ENCODE results near the gene MRPL40. TPM values are rescaled to one million over a fixed set of nuclear protein-coding genes. Genes with fewer than 3 reads are reported as not detected.
A peak's percentile ranks its signal among the peaks of the same experiment; 100 is the strongest.

Gene MRPL40
- total RNA-seq, 1 donor from 2014 or later = 19.9 TPM

DNA sequence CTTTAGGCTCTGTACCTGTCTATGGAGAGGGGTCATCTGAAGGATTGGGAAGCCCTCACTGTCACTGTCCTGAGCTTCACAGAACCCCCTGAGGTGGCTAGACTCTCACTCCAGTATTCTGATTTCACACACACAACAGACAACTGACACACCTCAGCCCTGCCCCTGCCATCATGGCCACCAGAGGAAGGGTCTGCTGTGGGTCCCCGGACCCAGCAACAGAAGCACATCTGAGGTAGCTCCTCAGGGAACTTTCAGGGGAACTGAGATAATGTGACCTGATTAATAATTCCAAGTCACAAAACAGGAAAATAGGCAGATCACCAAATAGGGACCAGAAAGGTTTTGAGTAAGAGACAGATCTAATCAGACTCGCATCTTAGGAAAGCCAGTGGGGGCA lies 22.7 kb downstream of the MRPL40 start:
- TF ChIP-seq CTCF (IDR thresholded peaks at IDR 0.05; ENCODE audit: unreplicated experiment) = no peak
- no peak overlapping the region for H3K4me3 Mint-ChIP-seq (ENCODE audit: unreplicated experiment)
- no peaks in the 10 kb centered on the region for H3K9me3 Mint-ChIP-seq (ENCODE audit: unreplicated experiment)
- H3K4me1 Mint-ChIP-seq (ENCODE audit: unreplicated experiment) = no peaks in the 10 kb centered on the region
- DNase-seq (ENCODE audit: low spot score) = no peak
- H3K27ac Mint-ChIP-seq (ENCODE audit: unreplicated experiment) = no peak overlapping the region
- H3K36me3 Mint-ChIP-seq (ENCODE audit: low read depth, unreplicated experiment) = peaks cover 26% of the 10 kb centered on the region
- peaks cover 1% of the 10 kb centered on the region for H3K27me3 Mint-ChIP-seq (ENCODE audit: unreplicated experiment)

GRCh38 chr22:19455585-19456370 lies 23.4 kb downstream of the MRPL40 start:
- H3K4me1 Mint-ChIP-seq (ENCODE audit: unreplicated experiment) = no peaks in the 10 kb centered on the region

GRCh38 chr22:19456541-19456940 lies 24.2 kb downstream of the MRPL40 start:
- H3K27me3 Mint-ChIP-seq (ENCODE audit: unreplicated experiment) = peaks cover 1% of the 10 kb centered on the region
- no peaks in the 10 kb centered on the region for H3K9me3 Mint-ChIP-seq (ENCODE audit: unreplicated experiment)
- no peak for DNase-seq (ENCODE audit: low spot score)
- no peak overlapping the region for H3K27ac Mint-ChIP-seq (ENCODE audit: unreplicated experiment)
- no peak overlapping the region for H3K4me3 Mint-ChIP-seq (ENCODE audit: unreplicated experiment)
- no peak for TF ChIP-seq CTCF (IDR thresholded peaks at IDR 0.05; ENCODE audit: unreplicated experiment)
- H3K36me3 Mint-ChIP-seq (ENCODE audit: low read depth, unreplicated experiment) = peaks cover 28% of the 10 kb centered on the region
- no peaks in the 10 kb centered on the region for H3K4me1 Mint-ChIP-seq (ENCODE audit: unreplicated experiment)

More at GRCh38 chr22:19455585-19456370, 23.4 kb downstream of the MRPL40 start:
- Mint-ChIP-seq H3K27me3 (ENCODE audit: unreplicated experiment) (peaks cover 1% of the 10 kb centered on the region), H3K27ac (ENCODE audit: unreplicated experiment) (no peak overlapping the region), H3K9me3 (ENCODE audit: unreplicated experiment) (no peaks in the 10 kb centered on the region), H3K4me3 (ENCODE audit: unreplicated experiment) (peak overlapping the region; percentile 68), H3K36me3 (ENCODE audit: low read depth, unreplicated experiment) (peaks cover 28% of the 10 kb centered on the region)
- no peak for TF ChIP-seq CTCF (IDR thresholded peaks at IDR 0.05; ENCODE audit: unreplicated experiment)
- DNase-seq (ENCODE audit: low spot score) = no peak

- H3K4me1 Mint-ChIP-seq (ENCODE audit: unreplicated experiment) = no peaks in the 10 kb centered on the region
- DNase-seq (ENCODE audit: low spot score) = no peak
- H3K27ac Mint-ChIP-seq (ENCODE audit: unreplicated experiment) = no peak overlapping the region
- TF ChIP-seq CTCF (IDR thresholded peaks at IDR 0.05; ENCODE audit: unreplicated experiment) = no peak
- H3K9me3 Mint-ChIP-seq (ENCODE audit: unreplicated experiment) = no peaks in the 10 kb centered on the region
- H3K27me3 Mint-ChIP-seq (ENCODE audit: unreplicated experiment) = peaks cover 1% of the 10 kb centered on the region
- peaks cover 28% of the 10 kb centered on the region for H3K36me3 Mint-ChIP-seq (ENCODE audit: low read depth, unreplicated experiment)
- H3K4me3 Mint-ChIP-seq (ENCODE audit: unreplicated experiment) = no peak overlapping the region
These were observed 25.6 kb downstream of the MRPL40 start for GRCh38 chr22:19457828-19458428.

GRCh38 chr22:19460036-19460435 lies 27.7 kb downstream of the MRPL40 start:
- Mint-ChIP-seq H3K27ac (ENCODE audit: unreplicated experiment) (no peak overlapping the region), H3K4me1 (ENCODE audit: unreplicated experiment) (no peaks in the 10 kb centered on the region), H3K36me3 (ENCODE audit: low read depth, unreplicated experiment) (peaks cover 23% of the 10 kb centered on the region), H3K4me3 (ENCODE audit: unreplicated experiment) (no peak overlapping the region), H3K9me3 (ENCODE audit: unreplicated experiment) (no peaks in the 10 kb centered on the region), H3K27me3 (ENCODE audit: unreplicated experiment) (peaks cover 1% of the 10 kb centered on the region)
- no peak for TF ChIP-seq CTCF (IDR thresholded peaks at IDR 0.05; ENCODE audit: unreplicated experiment)
- no peak for DNase-seq (ENCODE audit: low spot score)
